ENCODE data around the gene SNX30. TPM values are rescaled to one million over a fixed set of nuclear protein-coding genes. Genes with fewer than 3 reads are reported as not detected.

Gene SNX30
- total and polyA plus RNA-seq, 12 donors, result 0.88 to 7.2 (median 3.8) TPM

DNA sequence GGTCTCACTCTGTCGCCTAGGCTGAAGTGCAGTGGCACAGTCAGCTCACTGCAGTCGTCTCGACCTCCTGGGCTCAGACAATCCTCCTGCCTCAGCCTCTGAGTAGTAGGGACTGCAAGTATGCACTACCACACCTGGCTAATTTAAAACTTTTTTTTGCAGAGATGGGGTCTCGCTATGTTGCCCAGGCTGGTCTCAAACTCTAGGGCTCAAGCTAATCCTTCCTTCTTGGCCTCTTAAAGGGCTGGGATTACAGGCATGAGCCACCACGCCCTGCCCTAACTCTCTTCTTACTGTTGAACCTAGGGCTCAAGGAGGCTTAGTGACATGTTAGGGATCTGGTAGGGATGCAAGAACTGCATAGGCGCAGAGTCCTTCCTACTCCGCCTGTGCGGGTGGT, 65.3 kb downstream of the SNX30 start:
- intact Hi-C loops (cut with DNase I), result loop anchor here in 3 of 10 donors (5.0 to 10.0 kb wide), 3 partner anchors 99 to 731 kb away; partner anchors contain the start of gene INIP (in 2 of the 3)
- ATAC-seq, result no peak
- no peaks in the 10 kb centered on the region for H3K27me3 ChIP-seq
- H3K9me3 ChIP-seq, result no peaks in the 10 kb centered on the region
- no peak for DNase-seq
- 86 to 90% methylated on average over 8 of the region's 8 CpGs for WGBS, 2 donors
- H3K27ac ChIP-seq, result no peak overlapping the region
- H3K4me3 ChIP-seq, result no peak overlapping the region
- H3K36me3 ChIP-seq, result peaks cover 0 to 25% (median 0%) of the 10 kb centered on the region in 9 donors
- H3K4me1 ChIP-seq, result peaks cover 0 to 26% (median 11%) of the 10 kb centered on the region in 9 donors
- no peak for TF ChIP-seq CTCF (IDR thresholded peaks at IDR 0.05)

DNA sequence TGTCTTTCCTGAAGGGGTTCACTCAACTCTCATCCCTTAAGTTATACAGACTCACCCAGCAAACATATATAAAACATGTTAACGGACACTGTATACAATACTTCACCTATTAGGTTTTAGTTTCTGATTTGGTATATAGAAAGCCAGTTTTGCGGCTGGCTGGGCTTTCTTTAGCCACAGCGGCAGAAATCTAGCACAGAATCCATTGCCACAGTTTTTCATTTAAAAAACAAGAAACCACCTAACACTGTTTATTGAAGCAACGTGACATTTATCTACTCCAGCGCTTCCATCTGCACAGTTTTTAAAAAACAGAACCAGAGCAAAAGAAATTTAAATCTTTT, 67.3 kb downstream of the SNX30 start:
- Histone ChIP-seq H3K27me3 (no peaks in the 10 kb centered on the region), H3K27ac (peak overlapping the region in 2 of 10 donors; percentile 11 to 29), H3K36me3 (peaks cover 0 to 31% (median 0%) of the 10 kb centered on the region in 9 donors), H3K4me3 (no peak overlapping the region), H3K4me1 (peaks cover 0 to 21% (median 11%) of the 10 kb centered on the region in 9 donors), H3K9me3 (no peaks in the 10 kb centered on the region)
- ATAC-seq, result no peak
- 96 to 99% methylated on average over 5 of the region's 5 CpGs for WGBS, 2 donors
- no peak for TF ChIP-seq CTCF (IDR thresholded peaks at IDR 0.05)
- intact Hi-C loops (cut with DNase I), result loop anchor here in 4 of 10 donors (2.0 to 10.0 kb wide), 4 partner anchors 67 to 733 kb away; partner anchors contain the start of genes INIP (in 2 of the 4) and SNX30 (in 1 of the 4)
- no peak for DNase-seq

DNA sequence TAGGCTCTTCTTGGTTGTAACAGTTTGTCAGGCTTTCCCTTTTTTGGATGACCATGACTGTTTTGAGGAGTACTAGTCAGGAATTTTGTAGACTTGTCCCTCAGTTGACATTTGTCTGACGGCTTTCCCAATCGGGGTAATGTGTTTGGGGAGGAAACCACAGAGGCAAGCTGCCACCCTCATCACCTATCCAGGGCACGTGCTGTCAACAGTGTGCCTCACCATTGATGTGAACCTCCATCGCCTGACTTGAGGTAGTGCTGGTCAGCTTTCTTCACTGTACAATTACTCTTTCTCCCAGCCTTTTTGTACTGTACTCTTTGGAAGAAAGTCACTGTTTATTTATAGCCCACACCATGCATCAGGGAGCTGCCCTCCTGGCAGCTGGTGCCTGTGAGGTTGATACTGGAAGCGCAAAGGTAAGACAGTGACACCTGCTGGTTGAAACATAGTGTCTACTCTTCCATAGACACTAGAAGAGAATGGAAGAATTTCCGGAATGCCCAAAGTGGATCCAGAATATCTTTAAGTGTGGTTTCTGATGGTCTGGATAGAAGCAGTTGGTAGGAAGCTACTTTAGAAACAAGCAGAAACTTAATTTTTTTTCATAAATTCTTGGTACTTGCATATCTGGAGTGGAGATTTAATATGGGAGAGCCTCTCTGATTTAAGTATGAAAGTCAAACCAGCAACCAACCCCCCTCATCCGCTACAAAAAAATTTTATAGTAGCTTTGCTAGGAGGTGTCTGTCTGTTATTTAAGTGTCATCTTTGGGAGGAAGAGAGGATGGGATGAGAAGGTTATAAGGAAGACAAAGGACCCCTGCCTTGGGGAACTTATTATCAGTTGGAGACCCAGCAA, 69.3 kb downstream of the SNX30 start:
- Histone ChIP-seq H3K4me1 (peaks cover 0 to 21% (median 11%) of the 10 kb centered on the region in 9 donors), H3K36me3 (peaks cover 0 to 34% (median 0%) of the 10 kb centered on the region in 9 donors), H3K27ac (peak overlapping the region in 2 of 10 donors; percentile 15 to 42), H3K27me3 (no peaks in the 10 kb centered on the region), H3K9me3 (no peaks in the 10 kb centered on the region), H3K4me3 (no peak overlapping the region)
- ATAC-seq (peak; percentile 91 to 99 (median 96)), DNase-seq (peak; percentile 38 to 68)
- WGBS, 2 donors, result 48% methylated on average over 7 of the region's 7 CpGs
- intact Hi-C loops (cut with DNase I), result loop anchor here in 4 of 10 donors (2.0 to 10.0 kb wide), 4 partner anchors 69 to 735 kb away; partner anchors contain the start of genes INIP (in 3 of the 4) and SNX30 (in 1 of the 4)
- TF ChIP-seq CTCF (IDR thresholded peaks at IDR 0.05), result peak; percentile 40 to 82 (median 72)

DNA sequence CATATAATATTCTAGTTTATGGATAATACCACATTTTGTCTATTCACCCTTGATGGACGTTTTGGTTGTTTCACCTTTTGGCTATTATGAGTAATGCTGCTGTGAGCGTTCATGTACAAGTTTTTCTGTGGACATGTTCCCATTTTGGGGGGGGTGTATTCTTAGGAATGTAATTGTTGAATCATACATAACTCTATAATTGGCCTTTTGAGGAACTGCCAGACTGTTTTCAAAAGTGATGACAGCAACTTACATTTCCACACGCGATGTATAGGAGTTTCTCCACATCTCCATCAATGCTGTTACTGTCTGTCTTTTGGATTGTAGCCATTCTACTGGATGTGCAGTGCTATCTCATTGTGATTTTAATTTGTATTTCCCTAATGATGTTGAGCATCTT, 70.3 kb downstream of the SNX30 start:
- intact Hi-C loops (cut with DNase I), result loop anchor here in 1 of 10 donors (5.0 kb wide), 1 partner anchor 104 kb away; the partner anchor contains the start of gene INIP
- ATAC-seq (no peak), DNase-seq (no peak)
- H3K36me3 ChIP-seq, result peaks cover 0 to 35% (median 0%) of the 10 kb centered on the region in 9 donors
- no peak for TF ChIP-seq CTCF (IDR thresholded peaks at IDR 0.05)
- H3K4me1 ChIP-seq, result peaks cover 0 to 21% (median 11%) of the 10 kb centered on the region in 9 donors
- WGBS, 2 donors, result 83 to 85% methylated on average over 4 of the region's 4 CpGs
- H3K4me3 ChIP-seq, result no peak overlapping the region
- H3K27ac ChIP-seq, result no peak overlapping the region
- H3K9me3 ChIP-seq, result no peaks in the 10 kb centered on the region
- H3K27me3 ChIP-seq, result no peaks in the 10 kb centered on the region

All from heart right ventricle (tissue), 16 donors.